PFSK-1 (cell line): ENCODE results near the gene CCDC192. TPM values are rescaled to one million over a fixed set of nuclear protein-coding genes. Genes with fewer than 3 reads are reported as not detected.

Experiments used
- FOXP2 ChIP-seq: optimal IDR thresholded peaks from 2 replicates; pipeline ENCODE3; 2011; ENCODE audit warnings: borderline replicate concordance, control low read depth, inconsistent platforms; ENCODE audit not compliant: insufficient read depth; ENCODE audit errors: extremely low read length, extremely low read depth
- POLR2AphosphoS5 ChIP-seq: IDR thresholded peaks from 2 replicates; pipeline ENCODE4 v1.6.1; 2012; ENCODE audit warnings: low read depth, mild to moderate bottlenecking, control low read depth, low read length, moderate library complexity
- REST ChIP-seq, 2 experiments: IDR thresholded peaks; 2 replicates each; pipeline versions ENCODE4 v1.6.1 to v1.8.0; 2011 to 2012; ENCODE audit warnings: low read depth in 2 of 2, low read length in 2 of 2, control low read depth in 1 of 2, inconsistent platforms in 1 of 2, mild to moderate bottlenecking in 1 of 2, moderate library complexity in 1 of 2; ENCODE audit not compliant: insufficient read depth in 1 of 2
- SIN3A ChIP-seq: IDR thresholded peaks from 2 replicates; pipeline ENCODE4 v1.6.1; 2012; ENCODE audit warnings: mild to moderate bottlenecking, low read length, moderate library complexity, borderline replicate concordance; ENCODE audit not compliant: insufficient read depth
- TAF1 ChIP-seq: IDR thresholded peaks from 2 replicates; pipeline ENCODE4 v1.6.1; 2012; ENCODE audit warnings: low read length, control low read depth, borderline replicate concordance; ENCODE audit not compliant: insufficient read depth
- polyA plus RNA-seq: library from polyadenylated mRNA; unstranded; fragments of >200 nt; gene quantifications from one replicate; pipeline ENCODE4 v1.2.1, GENCODE V29; 2012; ENCODE audit warnings: low read depth, missing spikeins; ENCODE audit not compliant: insufficient read length

Gene CCDC192, protein sequence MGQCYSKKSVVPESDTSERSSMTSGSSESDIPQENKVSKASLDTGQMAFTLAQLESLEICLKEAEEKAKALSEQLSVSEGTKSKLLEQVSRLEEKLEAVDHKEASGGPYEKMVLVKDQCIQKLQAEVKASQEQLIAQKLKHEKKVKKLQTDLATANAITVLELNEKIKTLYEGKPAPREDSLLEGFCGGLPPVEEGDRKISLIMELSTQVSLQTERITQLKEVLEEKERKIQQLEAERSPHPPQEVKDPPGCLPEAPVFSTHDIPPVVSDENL
- not detected for polyA plus RNA-seq

DNA sequence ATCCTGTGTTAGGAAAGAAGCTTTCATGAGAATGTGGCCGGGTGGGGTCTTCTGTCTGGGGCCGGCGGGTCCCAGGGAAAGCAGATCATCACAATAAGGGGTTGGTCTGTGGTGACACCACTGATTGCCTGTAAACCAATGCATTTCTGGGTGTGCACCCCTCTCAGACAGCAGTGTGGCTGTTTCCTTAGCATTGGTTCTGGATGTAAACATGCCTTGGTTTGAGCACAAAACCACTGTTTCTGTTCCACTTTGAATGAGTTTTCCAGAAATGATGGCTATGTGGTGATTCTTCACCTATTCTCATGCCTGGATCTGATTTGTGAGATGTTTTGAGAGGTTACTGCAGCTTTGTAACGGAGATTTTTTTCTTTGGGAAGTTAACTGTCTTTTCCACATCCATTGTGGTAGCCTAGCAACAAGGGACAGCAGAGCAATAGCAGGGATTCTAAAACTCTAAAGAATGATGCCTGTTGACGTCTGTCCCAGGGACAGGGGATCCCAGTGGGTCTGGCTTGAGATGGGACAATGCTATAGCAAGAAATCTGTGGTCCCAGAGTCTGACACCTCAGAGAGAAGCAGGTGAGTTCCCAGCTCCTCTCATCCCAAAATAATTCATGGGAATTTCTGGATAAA is at the start of gene CCDC192:
Gene CCDC192 (plus strand): TSS at position 466 of the 636 bp plus-strand sequence. CDS start 55 bp downstream, at position 521.
- TF ChIP-seq TAF1 (no peak), FOXP2 (no peak), SIN3A (no peak), REST (IDR thresholded peaks at IDR 0.05; ENCODE audit: insufficient read depth in 1 of 2, low read depth in 2 of 2, low read length in 2 of 2) (no peak), POLR2AphosphoS5 (no peak)

- no peak for TF ChIP-seq SIN3A
- no peak for TF ChIP-seq REST (IDR thresholded peaks at IDR 0.05; ENCODE audit: insufficient read depth in 1 of 2, low read depth in 2 of 2, low read length in 2 of 2)
- no peak for TF ChIP-seq TAF1
- no peak for TF ChIP-seq POLR2AphosphoS5
- TF ChIP-seq FOXP2, result no peak
Measured at GRCh38 chr5:127656825-127657224, 46.4 kb upstream of the CCDC192 start.

GRCh38 chr5:127660047-127660733 is 43.0 kb upstream of the CCDC192 start:
- no peak for TF ChIP-seq REST (IDR thresholded peaks at IDR 0.05; ENCODE audit: insufficient read depth in 1 of 2, low read depth in 2 of 2, low read length in 2 of 2)
- TF ChIP-seq SIN3A, result no peak
- no peak for TF ChIP-seq POLR2AphosphoS5
- no peak for TF ChIP-seq FOXP2
- TF ChIP-seq TAF1, result no peak

- TF ChIP-seq TAF1, result no peak
- TF ChIP-seq POLR2AphosphoS5, result no peak
- no peak for TF ChIP-seq FOXP2
- TF ChIP-seq SIN3A, result no peak
- TF ChIP-seq REST (IDR thresholded peaks at IDR 0.05; ENCODE audit: insufficient read depth in 1 of 2, low read depth in 2 of 2, low read length in 2 of 2), result no peak
Measured at GRCh38 chr5:127664093-127664492, 39.1 kb upstream of the CCDC192 start.
